K562 (cell line): Measurements from ENCODE around the gene PGM2L1. TPM values are rescaled to one million over a fixed set of nuclear protein-coding genes. Genes with fewer than 3 reads are reported as not detected.

Experiments
- ESRRB ChIP-seq: fragments of 250-450 bp; sonication (Bioruptor Pico); IDR thresholded peaks from 2 replicates; pipeline ENCODE4 v1.5.0; 2020; ENCODE audit warnings: mild to moderate bottlenecking, moderate library complexity, borderline replicate concordance
- FUS ChIP-seq: fragments of 200-400 bp; formaldehyde crosslinking; optimal IDR thresholded peaks from 2 replicates; pipeline ENCODE3; 2017; ENCODE audit warnings: low read depth, low read length
- HEY1 ChIP-seq: fragments of 250-450 bp; sonication (Bioruptor Pico); IDR thresholded peaks from 2 replicates; pipeline ENCODE4 v1.5.0; 2020; ENCODE audit warnings: mild to moderate bottlenecking, moderate library complexity, borderline replicate concordance
- HNRNPUL1 ChIP-seq: fragments of 200-400 bp; formaldehyde crosslinking; IDR thresholded peaks from 2 replicates; pipeline ENCODE4 v1.6.1; 2017; ENCODE audit warnings: low read length
- PHTF2 ChIP-seq: fragments of 250-450 bp; sonication (Bioruptor Pico); IDR thresholded peaks from 2 replicates; pipeline ENCODE4 v1.5.0; 2021; ENCODE audit warnings: mild to moderate bottlenecking
- PTRF ChIP-seq: fragments of 450-650 bp; IDR thresholded peaks from 2 replicates; pipeline ENCODE4 v1.6.1; 2016; ENCODE audit warnings: mild to moderate bottlenecking, missing genetic modification characterization, missing compliant biosample characterization
- PTTG1 ChIP-seq: fragments of 450-650 bp; IDR thresholded peaks from 2 replicates; pipeline ENCODE4 v1.6.1; 2016; ENCODE audit warnings: low read depth, mild to moderate bottlenecking, missing genetic modification characterization, missing compliant biosample characterization
- RB1 ChIP-seq: fragments of 450-650 bp; IDR thresholded peaks from 2 replicates; pipeline ENCODE4 v1.6.1; 2017; ENCODE audit warnings: low read depth, mild to moderate bottlenecking
- RBM34 ChIP-seq: fragments of 200-400 bp; formaldehyde crosslinking; IDR thresholded peaks from 2 replicates; pipeline ENCODE4 v1.6.1; 2018; ENCODE audit warnings: low read length, borderline replicate concordance; ENCODE audit not compliant: insufficient read depth
- ZC3H11A ChIP-seq: IDR thresholded peaks from 2 replicates; pipeline ENCODE4 v1.6.1; 2012; ENCODE audit warnings: low read depth, low read length, improper control_type of control experiment
- ZNF143 ChIP-seq: sonication (generic); formaldehyde crosslinking; IDR thresholded peaks from 2 replicates; pipeline ENCODE4 v1.9.0; 2022; ENCODE audit warnings: mild to moderate bottlenecking, missing genetic modification reagents
- ZNF239 ChIP-seq: fragments of 250-450 bp; sonication (Bioruptor Pico); IDR thresholded peaks from 2 replicates; pipeline ENCODE4 v1.4.0; 2020; ENCODE audit warnings: mild to moderate bottlenecking
- ZNF311 ChIP-seq: fragments of 250-450 bp; sonication (Bioruptor Pico); IDR thresholded peaks from 2 replicates; pipeline ENCODE4 v1.4.0; 2020; ENCODE audit warnings: mild to moderate bottlenecking, moderate library complexity
- ZNF764 ChIP-seq: fragments of 250-450 bp; sonication (Bioruptor Pico); IDR thresholded peaks from 2 replicates; pipeline ENCODE4 v1.4.0; 2020; ENCODE audit warnings: low read depth, mild to moderate bottlenecking, moderate library complexity
- ZZZ3 ChIP-seq: fragments of 450-650 bp; IDR thresholded peaks from 2 replicates; pipeline ENCODE4 v1.6.1; 2016; ENCODE audit warnings: antibody characterized with exemption, mild to moderate bottlenecking, moderate library complexity
- polyA plus RNA-seq, 8 experiments: library from polyadenylated mRNA; depleted of rRNA in 4 of 8; stranded (reverse) in 5 of 8; unstranded in 3 of 8; fragments of >200 nt; fragmentation: Nextera tagmentation in 2 of 8; fragmentation: Illumina TruSeq in 1 of 8; extraction: Ambion mirVana in 2 of 8; extraction: Trizol in 1 of 8; gene quantifications; 2 replicates each; pipeline versions ENCODE4 v1.2.1 to v1.2.3, GENCODE V29; 2011 to 2014; ENCODE audit warnings: inconsistent platforms in 1 of 8, missing spikeins in 1 of 8
- total RNA-seq, 7 experiments: library from RNA; depleted of rRNA in 6 of 7; stranded (reverse); fragments of >200 nt in 6 of 7; fragmentation: Illumina TruSeq in 2 of 7; extraction: Trizol in 2 of 7; gene quantifications; 2 replicates each; pipeline versions ENCODE4 v1.2.1 to v1.2.3, GENCODE V29; 2011 to 2021; ENCODE audit warnings: low replicate concordance in 1 of 7
- TF ChIP-seq, protein P1 (sequence below): fragments of 250-450 bp; sonication (Bioruptor Pico); IDR thresholded peaks from 2 replicates; pipeline ENCODE4 v1.4.0; 2020; ENCODE audit warnings: mild to moderate bottlenecking, moderate library complexity, borderline replicate concordance
- TF ChIP-seq, protein P2 (sequence below): sonication (generic); formaldehyde crosslinking; IDR thresholded peaks from 2 replicates; pipeline ENCODE4 v1.8.0; 2022; ENCODE audit warnings: mild to moderate bottlenecking, missing genetic modification reagents
- TF ChIP-seq, protein P3 (sequence below): fragments of 250-450 bp; sonication (Bioruptor Pico); IDR thresholded peaks from 2 replicates; pipeline ENCODE4 v1.4.0; 2020; ENCODE audit warnings: borderline replicate concordance
- TF ChIP-seq, protein P4 (sequence below): fragments of 450-650 bp; formaldehyde crosslinking; IDR thresholded peaks from 2 replicates; pipeline ENCODE4 v1.4.0; 2022; ENCODE audit warnings: mild to moderate bottlenecking, moderate library complexity
- TF ChIP-seq, protein P5 (sequence below): sonication (generic); formaldehyde crosslinking; IDR thresholded peaks from 2 replicates; pipeline ENCODE4 v1.8.0; 2022; ENCODE audit warnings: mild to moderate bottlenecking, missing genetic modification reagents, borderline replicate concordance

Gene PGM2L1
- total and polyA plus RNA-seq, 9 of the 15 experiments (the other 6 are each of a cell fraction or from before 2014, with no cell fraction given) = 0.32 to 0.95 (median 0.63) TPM

DNA sequence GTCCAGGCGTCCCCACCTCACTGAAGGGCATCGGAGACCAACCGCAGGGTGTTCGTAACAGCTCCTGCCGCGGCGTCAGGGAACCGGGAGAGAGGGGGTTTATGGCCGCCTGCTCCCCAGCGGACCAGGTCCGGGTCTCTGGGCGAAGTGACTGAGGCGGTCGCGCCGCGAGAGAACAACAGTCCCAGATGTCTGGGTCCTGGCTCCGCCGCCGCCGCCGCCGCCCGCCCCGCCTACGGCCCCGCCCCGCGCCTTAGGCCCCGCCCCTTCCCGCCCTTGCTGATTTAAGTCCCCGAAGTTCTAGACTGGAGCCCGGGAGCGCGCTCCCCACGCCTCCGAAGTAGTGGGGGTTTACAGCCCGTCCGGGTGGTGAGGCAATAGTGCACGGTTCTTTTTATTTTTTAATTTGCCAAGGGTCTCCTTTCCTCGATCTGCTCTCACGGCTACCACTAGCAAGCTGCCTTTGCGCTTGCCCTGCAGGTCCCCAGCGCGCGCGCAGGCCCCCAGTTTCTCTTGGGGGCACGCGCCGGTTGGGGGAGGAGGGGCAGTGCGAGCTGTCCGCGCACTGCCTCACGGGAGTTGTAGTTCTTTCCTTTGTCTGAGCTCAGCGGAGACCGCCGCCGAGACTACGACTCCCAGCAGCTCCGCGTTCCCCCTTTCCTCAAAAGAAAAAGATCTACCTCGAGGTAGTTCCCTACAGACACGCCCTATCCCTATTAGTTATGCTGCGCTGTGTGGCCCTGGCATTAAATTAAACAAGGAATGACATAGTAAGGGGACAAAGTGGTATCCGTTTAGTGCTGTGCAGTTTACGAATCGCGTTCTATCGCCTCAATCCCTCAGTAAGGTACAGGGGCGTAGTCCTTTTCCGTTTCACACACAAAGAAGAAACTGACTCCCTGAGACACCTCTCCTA, at the start of gene PGM2L1 (continued):
- no peak for TF ChIP-seq ESRRB (CRISPR knock-in tag)
- no peak for TF ChIP-seq ZC3H11A
- no peak for TF ChIP-seq PHTF2 (CRISPR knock-in tag)
- no peak for TF ChIP-seq ZNF311 (CRISPR knock-in tag)
- TF ChIP-seq ZNF764 (CRISPR knock-in tag) = no peak
- TF ChIP-seq, protein P1, sequence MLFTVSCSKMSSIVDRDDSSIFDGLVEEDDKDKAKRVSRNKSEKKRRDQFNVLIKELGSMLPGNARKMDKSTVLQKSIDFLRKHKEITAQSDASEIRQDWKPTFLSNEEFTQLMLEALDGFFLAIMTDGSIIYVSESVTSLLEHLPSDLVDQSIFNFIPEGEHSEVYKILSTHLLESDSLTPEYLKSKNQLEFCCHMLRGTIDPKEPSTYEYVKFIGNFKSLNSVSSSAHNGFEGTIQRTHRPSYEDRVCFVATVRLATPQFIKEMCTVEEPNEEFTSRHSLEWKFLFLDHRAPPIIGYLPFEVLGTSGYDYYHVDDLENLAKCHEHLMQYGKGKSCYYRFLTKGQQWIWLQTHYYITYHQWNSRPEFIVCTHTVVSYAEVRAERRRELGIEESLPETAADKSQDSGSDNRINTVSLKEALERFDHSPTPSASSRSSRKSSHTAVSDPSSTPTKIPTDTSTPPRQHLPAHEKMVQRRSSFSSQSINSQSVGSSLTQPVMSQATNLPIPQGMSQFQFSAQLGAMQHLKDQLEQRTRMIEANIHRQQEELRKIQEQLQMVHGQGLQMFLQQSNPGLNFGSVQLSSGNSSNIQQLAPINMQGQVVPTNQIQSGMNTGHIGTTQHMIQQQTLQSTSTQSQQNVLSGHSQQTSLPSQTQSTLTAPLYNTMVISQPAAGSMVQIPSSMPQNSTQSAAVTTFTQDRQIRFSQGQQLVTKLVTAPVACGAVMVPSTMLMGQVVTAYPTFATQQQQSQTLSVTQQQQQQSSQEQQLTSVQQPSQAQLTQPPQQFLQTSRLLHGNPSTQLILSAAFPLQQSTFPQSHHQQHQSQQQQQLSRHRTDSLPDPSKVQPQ (CRISPR knock-in tag) = no peak
- peak; percentile 97 for TF ChIP-seq ZNF143 (CRISPR knock-in tag)
- TF ChIP-seq, protein P2, sequence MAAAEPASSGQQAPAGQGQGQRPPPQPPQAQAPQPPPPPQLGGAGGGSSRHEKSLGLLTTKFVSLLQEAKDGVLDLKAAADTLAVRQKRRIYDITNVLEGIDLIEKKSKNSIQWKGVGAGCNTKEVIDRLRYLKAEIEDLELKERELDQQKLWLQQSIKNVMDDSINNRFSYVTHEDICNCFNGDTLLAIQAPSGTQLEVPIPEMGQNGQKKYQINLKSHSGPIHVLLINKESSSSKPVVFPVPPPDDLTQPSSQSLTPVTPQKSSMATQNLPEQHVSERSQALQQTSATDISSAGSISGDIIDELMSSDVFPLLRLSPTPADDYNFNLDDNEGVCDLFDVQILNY (CRISPR knock-in tag) = no peak
- TF ChIP-seq FUS = no peak
- peak; percentile 51; the same call in 1 of the 2 replicates for TF ChIP-seq RB1
- TF ChIP-seq HNRNPUL1 = no peak
- no peak for TF ChIP-seq HEY1 (CRISPR knock-in tag)
- TF ChIP-seq, protein P3, sequence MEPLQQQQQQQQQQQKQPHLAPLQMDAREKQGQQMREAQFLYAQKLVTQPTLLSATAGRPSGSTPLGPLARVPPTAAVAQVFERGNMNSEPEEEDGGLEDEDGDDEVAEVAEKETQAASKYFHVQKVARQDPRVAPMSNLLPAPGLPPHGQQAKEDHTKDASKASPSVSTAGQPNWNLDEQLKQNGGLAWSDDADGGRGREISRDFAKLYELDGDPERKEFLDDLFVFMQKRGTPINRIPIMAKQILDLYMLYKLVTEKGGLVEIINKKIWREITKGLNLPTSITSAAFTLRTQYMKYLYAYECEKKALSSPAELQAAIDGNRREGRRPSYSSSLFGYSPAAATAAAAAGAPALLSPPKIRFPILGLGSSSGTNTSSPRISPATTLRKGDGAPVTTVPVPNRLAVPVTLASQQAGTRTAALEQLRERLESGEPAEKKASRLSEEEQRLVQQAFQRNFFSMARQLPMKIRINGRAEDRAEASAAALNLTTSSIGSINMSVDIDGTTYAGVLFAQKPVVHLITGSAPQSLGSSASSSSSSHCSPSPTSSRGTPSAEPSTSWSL (CRISPR knock-in tag) = no peak
- TF ChIP-seq RBM34 = no peak
- no peak for TF ChIP-seq ZNF239
- TF ChIP-seq, protein P4, sequence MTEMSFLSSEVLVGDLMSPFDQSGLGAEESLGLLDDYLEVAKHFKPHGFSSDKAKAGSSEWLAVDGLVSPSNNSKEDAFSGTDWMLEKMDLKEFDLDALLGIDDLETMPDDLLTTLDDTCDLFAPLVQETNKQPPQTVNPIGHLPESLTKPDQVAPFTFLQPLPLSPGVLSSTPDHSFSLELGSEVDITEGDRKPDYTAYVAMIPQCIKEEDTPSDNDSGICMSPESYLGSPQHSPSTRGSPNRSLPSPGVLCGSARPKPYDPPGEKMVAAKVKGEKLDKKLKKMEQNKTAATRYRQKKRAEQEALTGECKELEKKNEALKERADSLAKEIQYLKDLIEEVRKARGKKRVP (CRISPR knock-in tag) = no peak
- TF ChIP-seq PTTG1 (tag) = no peak
- TF ChIP-seq, protein P5, sequence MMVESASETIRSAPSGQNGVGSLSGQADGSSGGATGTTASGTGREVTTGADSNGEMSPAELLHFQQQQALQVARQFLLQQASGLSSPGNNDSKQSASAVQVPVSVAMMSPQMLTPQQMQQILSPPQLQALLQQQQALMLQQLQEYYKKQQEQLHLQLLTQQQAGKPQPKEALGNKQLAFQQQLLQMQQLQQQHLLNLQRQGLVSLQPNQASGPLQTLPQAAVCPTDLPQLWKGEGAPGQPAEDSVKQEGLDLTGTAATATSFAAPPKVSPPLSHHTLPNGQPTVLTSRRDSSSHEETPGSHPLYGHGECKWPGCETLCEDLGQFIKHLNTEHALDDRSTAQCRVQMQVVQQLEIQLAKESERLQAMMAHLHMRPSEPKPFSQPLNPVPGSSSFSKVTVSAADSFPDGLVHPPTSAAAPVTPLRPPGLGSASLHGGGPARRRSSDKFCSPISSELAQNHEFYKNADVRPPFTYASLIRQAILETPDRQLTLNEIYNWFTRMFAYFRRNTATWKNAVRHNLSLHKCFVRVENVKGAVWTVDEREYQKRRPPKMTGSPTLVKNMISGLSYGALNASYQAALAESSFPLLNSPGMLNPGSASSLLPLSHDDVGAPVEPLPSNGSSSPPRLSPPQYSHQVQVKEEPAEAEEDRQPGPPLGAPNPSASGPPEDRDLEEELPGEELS = no peak
- no peak for TF ChIP-seq ZZZ3
- TF ChIP-seq PTRF (tag) = no peak
